ENCODE results near the gene ACVR1.

Gene ACVR1

GRCh38 chr2:157764386-157764785 lies 111.7 kb downstream of the ACVR1 start:
- Histone ChIP-seq H3K4me1 (ENCODE audit: insufficient read depth, poor library complexity, severe bottlenecking) (no peaks in the 10 kb centered on the region), H3K9me3 (ENCODE audit: severe bottlenecking) (peaks cover 3% of the 10 kb centered on the region), H3K27me3 (ENCODE audit: insufficient read depth, poor library complexity, severe bottlenecking) (no peaks in the 10 kb centered on the region), H3K4me3 (ENCODE audit: severe bottlenecking) (no peak overlapping the region), H3K27ac (ENCODE audit: poor library complexity, severe bottlenecking) (no peak overlapping the region), H3K36me3 (ENCODE audit: low read depth) (peaks cover 36% of the 10 kb centered on the region)
- no peak for TF ChIP-seq CTCF (IDR thresholded peaks at IDR 0.05; ENCODE audit: poor library complexity, severe bottlenecking)
- ATAC-seq (ENCODE audit: low read depth): no peak
- DNase-seq (ENCODE audit: low spot score): no peak

- no peaks in the 10 kb centered on the region for H3K27me3 ChIP-seq (ENCODE audit: insufficient read depth, poor library complexity, severe bottlenecking)
- DNase-seq (ENCODE audit: low spot score) (no peak), ATAC-seq (ENCODE audit: low read depth) (no peak)
- H3K4me1 ChIP-seq (ENCODE audit: insufficient read depth, poor library complexity, severe bottlenecking): no peaks in the 10 kb centered on the region
- H3K4me3 ChIP-seq (ENCODE audit: severe bottlenecking): no peak overlapping the region
- H3K27ac ChIP-seq (ENCODE audit: poor library complexity, severe bottlenecking): no peak overlapping the region
- peaks cover 42% of the 10 kb centered on the region for H3K36me3 ChIP-seq (ENCODE audit: low read depth)
- no peak for TF ChIP-seq CTCF (IDR thresholded peaks at IDR 0.05; ENCODE audit: poor library complexity, severe bottlenecking)
- H3K9me3 ChIP-seq (ENCODE audit: severe bottlenecking): peaks cover 8% of the 10 kb centered on the region
These were observed 114.6 kb downstream of the ACVR1 start for GRCh38 chr2:157761520-157761919.

GRCh38 chr2:157760949-157761348 lies 115.2 kb downstream of the ACVR1 start:
- no peaks in the 10 kb centered on the region for H3K27me3 ChIP-seq (ENCODE audit: insufficient read depth, poor library complexity, severe bottlenecking)
- no peak for ATAC-seq (ENCODE audit: low read depth)
- TF ChIP-seq CTCF (IDR thresholded peaks at IDR 0.05; ENCODE audit: poor library complexity, severe bottlenecking): no peak
- H3K9me3 ChIP-seq (ENCODE audit: severe bottlenecking): peaks cover 8% of the 10 kb centered on the region
- H3K4me3 ChIP-seq (ENCODE audit: severe bottlenecking): no peak overlapping the region
- H3K27ac ChIP-seq (ENCODE audit: poor library complexity, severe bottlenecking): no peak overlapping the region
- peaks cover 36% of the 10 kb centered on the region for H3K36me3 ChIP-seq (ENCODE audit: low read depth)
- H3K4me1 ChIP-seq (ENCODE audit: insufficient read depth, poor library complexity, severe bottlenecking): no peaks in the 10 kb centered on the region
- DNase-seq (ENCODE audit: low spot score): no peak

- Histone ChIP-seq H3K27me3 (ENCODE audit: insufficient read depth, poor library complexity, severe bottlenecking) (no peaks in the 10 kb centered on the region), H3K9me3 (ENCODE audit: severe bottlenecking) (peaks cover 8% of the 10 kb centered on the region), H3K27ac (ENCODE audit: poor library complexity, severe bottlenecking) (no peak overlapping the region), H3K4me3 (ENCODE audit: severe bottlenecking) (no peak overlapping the region), H3K36me3 (ENCODE audit: low read depth) (peaks cover 25% of the 10 kb centered on the region), H3K4me1 (ENCODE audit: insufficient read depth, poor library complexity, severe bottlenecking) (no peaks in the 10 kb centered on the region)
- DNase-seq (ENCODE audit: low spot score) (no peak), ATAC-seq (ENCODE audit: low read depth) (no peak)
- no peak for TF ChIP-seq CTCF (IDR thresholded peaks at IDR 0.05; ENCODE audit: poor library complexity, severe bottlenecking)
These were observed 116.3 kb downstream of the ACVR1 start for GRCh38 chr2:157759855-157760254.

GRCh38 chr2:157758586-157758985 lies 117.5 kb downstream of the ACVR1 start:
- Histone ChIP-seq H3K4me1 (ENCODE audit: insufficient read depth, poor library complexity, severe bottlenecking) (no peaks in the 10 kb centered on the region), H3K27ac (ENCODE audit: poor library complexity, severe bottlenecking) (no peak overlapping the region), H3K36me3 (ENCODE audit: low read depth) (peaks cover 24% of the 10 kb centered on the region), H3K4me3 (ENCODE audit: severe bottlenecking) (no peak overlapping the region), H3K27me3 (ENCODE audit: insufficient read depth, poor library complexity, severe bottlenecking) (no peaks in the 10 kb centered on the region), H3K9me3 (ENCODE audit: severe bottlenecking) (peaks cover 8% of the 10 kb centered on the region)
- DNase-seq (ENCODE audit: low spot score): no peak
- TF ChIP-seq CTCF (IDR thresholded peaks at IDR 0.05; ENCODE audit: poor library complexity, severe bottlenecking): no peak
- ATAC-seq (ENCODE audit: low read depth): no peak
